Measurements from ENCODE around the gene MINPP1.

The MINPP1 gene

DNA sequence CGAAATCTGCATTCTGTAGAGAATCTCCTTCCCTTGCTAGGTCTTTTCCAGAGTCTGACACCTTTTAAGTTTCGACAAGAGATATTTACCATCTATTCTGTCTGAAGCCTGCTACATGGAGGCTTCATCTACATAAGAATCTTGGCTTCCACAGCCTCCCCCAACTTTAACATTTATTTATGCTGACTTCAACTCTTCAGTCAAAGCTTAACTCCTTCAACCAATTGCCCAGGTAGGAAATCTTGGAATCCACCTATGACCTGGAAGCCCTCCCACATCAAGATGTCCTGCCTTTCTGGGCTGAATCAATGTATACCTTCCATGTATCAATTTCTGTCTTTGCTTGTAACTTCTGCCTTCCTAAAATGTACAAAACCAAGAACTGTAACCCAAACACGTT, 54.7 kb downstream of the MINPP1 start:
- no peak overlapping the region for H3K4me3 ChIP-seq (ENCODE audit: low read depth, low read length)
- TF ChIP-seq, protein P1, sequence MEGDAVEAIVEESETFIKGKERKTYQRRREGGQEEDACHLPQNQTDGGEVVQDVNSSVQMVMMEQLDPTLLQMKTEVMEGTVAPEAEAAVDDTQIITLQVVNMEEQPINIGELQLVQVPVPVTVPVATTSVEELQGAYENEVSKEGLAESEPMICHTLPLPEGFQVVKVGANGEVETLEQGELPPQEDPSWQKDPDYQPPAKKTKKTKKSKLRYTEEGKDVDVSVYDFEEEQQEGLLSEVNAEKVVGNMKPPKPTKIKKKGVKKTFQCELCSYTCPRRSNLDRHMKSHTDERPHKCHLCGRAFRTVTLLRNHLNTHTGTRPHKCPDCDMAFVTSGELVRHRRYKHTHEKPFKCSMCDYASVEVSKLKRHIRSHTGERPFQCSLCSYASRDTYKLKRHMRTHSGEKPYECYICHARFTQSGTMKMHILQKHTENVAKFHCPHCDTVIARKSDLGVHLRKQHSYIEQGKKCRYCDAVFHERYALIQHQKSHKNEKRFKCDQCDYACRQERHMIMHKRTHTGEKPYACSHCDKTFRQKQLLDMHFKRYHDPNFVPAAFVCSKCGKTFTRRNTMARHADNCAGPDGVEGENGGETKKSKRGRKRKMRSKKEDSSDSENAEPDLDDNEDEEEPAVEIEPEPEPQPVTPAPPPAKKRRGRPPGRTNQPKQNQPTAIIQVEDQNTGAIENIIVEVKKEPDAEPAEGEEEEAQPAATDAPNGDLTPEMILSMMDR (IDR thresholded peaks at IDR 0.05; ENCODE audit: borderline replicate concordance, insufficient read depth, low read depth, low read length), result no peak

DNA sequence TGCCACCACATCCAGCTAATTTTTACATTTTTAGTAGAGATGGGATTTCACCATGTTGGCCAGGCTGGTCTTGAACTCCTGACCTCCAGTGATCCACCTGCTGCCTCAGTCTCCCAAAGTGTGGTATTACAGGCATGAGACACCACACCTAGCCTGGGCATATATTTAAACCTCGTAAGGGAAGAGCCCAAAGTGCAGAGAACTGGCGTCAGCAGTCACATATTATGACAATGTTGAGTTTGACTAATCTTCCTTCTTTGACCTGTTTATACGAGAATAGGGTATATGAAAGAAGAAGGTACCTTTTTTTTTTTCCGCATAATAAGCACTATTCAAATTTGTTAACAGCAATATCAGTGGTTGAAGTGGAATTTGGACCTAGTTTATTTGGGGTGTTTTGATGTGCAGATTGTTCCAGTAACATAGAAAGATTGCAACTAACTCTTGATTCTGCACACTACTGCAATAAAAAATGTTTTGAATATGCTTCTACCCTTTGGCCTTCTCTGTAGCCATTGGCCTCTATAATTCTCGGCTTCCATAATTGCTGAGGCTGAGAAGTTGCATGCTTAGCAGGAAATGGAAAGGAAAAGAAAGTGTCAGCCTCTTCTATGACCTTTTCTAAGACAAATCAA, 55.9 kb downstream of the MINPP1 start:
- no peak overlapping the region for H3K4me3 ChIP-seq (ENCODE audit: low read depth, low read length)
- TF ChIP-seq, protein P1 (IDR thresholded peaks at IDR 0.05; ENCODE audit: borderline replicate concordance, insufficient read depth, low read depth, low read length), result no peak

DNA sequence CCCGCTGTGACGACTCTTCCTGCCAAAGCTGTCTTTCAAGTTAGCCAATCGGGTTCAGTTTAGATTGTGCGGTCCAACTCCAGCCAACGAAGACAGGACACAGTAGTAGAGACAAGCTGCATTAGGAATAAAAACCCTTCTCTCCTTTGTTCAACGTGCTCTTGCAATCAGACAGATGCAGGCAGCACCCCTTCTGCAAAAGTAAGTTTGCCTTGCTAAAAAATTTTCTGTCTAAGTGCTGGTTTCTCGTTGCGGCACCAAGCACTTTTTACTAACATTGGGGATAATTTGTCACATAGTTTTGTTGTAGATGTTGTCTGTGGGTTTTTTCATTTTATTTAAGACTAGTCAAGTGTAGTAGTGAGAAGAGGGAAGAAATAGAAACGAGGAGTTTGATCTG, 58.1 kb downstream of the MINPP1 start:
- TF ChIP-seq, protein P1 (IDR thresholded peaks at IDR 0.05; ENCODE audit: borderline replicate concordance, insufficient read depth, low read depth, low read length), result no peak
- no peak overlapping the region for H3K4me3 ChIP-seq (ENCODE audit: low read depth, low read length)

GRCh38 chr10:87565010-87565409, 60.3 kb downstream of the MINPP1 start:
- no peak overlapping the region for H3K4me3 ChIP-seq (ENCODE audit: low read depth, low read length)
- TF ChIP-seq, protein P1 (IDR thresholded peaks at IDR 0.05; ENCODE audit: borderline replicate concordance, insufficient read depth, low read depth, low read length), result no peak

DNA sequence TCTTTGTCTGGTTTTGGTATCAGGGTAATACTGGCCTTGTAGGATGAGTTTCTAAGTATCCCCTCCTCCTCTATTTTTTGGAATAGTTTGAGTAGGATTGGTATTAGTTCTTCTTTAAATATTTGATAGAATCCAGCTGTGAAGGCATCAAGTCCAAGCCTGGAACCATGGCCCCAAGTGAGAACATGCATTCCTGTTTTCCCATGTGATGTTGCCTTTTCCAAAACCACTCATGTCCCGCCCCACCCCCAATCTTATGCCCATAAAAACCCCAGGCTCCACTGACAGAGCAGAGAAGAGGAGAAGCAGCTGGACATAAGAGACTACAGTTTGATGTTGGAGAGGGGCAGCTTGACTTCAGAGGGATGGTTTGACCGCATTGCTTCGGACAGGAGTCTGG, 71.2 kb downstream of the MINPP1 start:
- H3K4me3 ChIP-seq (ENCODE audit: low read depth, low read length), result no peak overlapping the region
- TF ChIP-seq, protein P1 (IDR thresholded peaks at IDR 0.05; ENCODE audit: borderline replicate concordance, insufficient read depth, low read depth, low read length), result no peak

GRCh38 chr10:87578160-87578841, 73.6 kb downstream of the MINPP1 start:
- TF ChIP-seq, protein P1 (IDR thresholded peaks at IDR 0.05; ENCODE audit: borderline replicate concordance, insufficient read depth, low read depth, low read length), result no peak
- H3K4me3 ChIP-seq (ENCODE audit: low read depth, low read length), result no peak overlapping the region

DNA sequence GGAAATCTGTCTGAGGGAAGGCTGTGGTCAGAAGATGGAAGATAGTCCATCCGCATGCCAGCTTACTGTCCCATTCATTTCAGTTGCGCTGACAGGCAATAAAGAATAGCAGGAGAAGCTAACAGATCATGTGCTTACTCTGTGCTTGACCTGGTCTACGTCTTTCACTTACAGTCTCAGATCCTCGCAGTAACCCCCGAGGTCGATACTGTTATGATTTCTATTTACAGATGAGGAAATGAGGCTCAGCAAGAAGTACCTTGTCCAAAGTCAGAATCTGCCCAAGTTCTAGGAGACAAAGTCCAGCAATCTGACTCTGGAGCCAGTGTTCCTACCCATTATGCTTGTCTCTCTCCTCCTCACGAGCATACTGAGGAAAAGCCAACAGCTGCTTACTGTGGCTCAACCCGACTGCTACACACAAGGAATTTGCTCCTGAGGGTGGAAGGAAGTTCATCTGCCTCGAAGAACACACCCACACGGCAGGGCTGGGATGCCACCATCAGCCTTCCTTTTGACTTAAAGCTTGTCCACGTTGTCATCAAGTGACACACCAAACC, 74.2 kb downstream of the MINPP1 start:
- TF ChIP-seq, protein P1 (IDR thresholded peaks at IDR 0.05; ENCODE audit: borderline replicate concordance, insufficient read depth, low read depth, low read length), result no peak
- H3K4me3 ChIP-seq (ENCODE audit: low read depth, low read length), result no peak overlapping the region
